SK-N-SH treated with all-trans-retinoic acid at 6 μM for 48 hours (cell line): Measurements from ENCODE around the gene NACAD.

Experiments used
- ARNTL ChIP-seq: fragments of 450-650 bp; formaldehyde crosslinking; IDR thresholded peaks from 2 replicates; pipeline ENCODE4 v1.5.0; 2020; ENCODE audit warnings: low read depth, mild to moderate bottlenecking, moderate library complexity, borderline replicate concordance
- CSDC2 ChIP-seq: fragments of 250-450 bp; sonication (Bioruptor Pico); IDR thresholded peaks from 2 replicates; pipeline ENCODE4 v1.5.0; 2020; ENCODE audit warnings: mild to moderate bottlenecking, moderate library complexity
- ESRRG ChIP-seq: fragments of 250-450 bp; sonication (Bioruptor Pico); IDR thresholded peaks from 2 replicates; pipeline ENCODE4 v1.6.1; 2021; ENCODE audit warnings: mild to moderate bottlenecking
- GLIS3 ChIP-seq: fragments of 250-450 bp; sonication (Bioruptor Pico); IDR thresholded peaks from 2 replicates; pipeline ENCODE4 v1.5.0; 2020; ENCODE audit warnings: mild to moderate bottlenecking, moderate library complexity
- ISL1 ChIP-seq: fragments of 250-450 bp; sonication (Bioruptor Pico); IDR thresholded peaks from 2 replicates; pipeline ENCODE4 v2.1.2; 2022; ENCODE audit warnings: mild to moderate bottlenecking, moderate library complexity
- PPARA ChIP-seq: fragments of 250-450 bp; sonication (Bioruptor Pico); IDR thresholded peaks from 2 replicates; pipeline ENCODE4 v1.5.0; 2020; ENCODE audit warnings: mild to moderate bottlenecking, borderline replicate concordance
- RARB ChIP-seq: fragments of 250-450 bp; sonication (Bioruptor Pico); IDR thresholded peaks from 2 replicates; pipeline ENCODE4 v1.8.0; 2021; ENCODE audit warnings: mild to moderate bottlenecking, moderate library complexity
- SNAI2 ChIP-seq: fragments of 250-450 bp; sonication (Bioruptor Pico); IDR thresholded peaks from 2 replicates; pipeline ENCODE4 v1.5.0; 2020; ENCODE audit warnings: mild to moderate bottlenecking, moderate library complexity
- ZFP3 ChIP-seq: fragments of 250-450 bp; sonication (Bioruptor Pico); IDR thresholded peaks from 2 replicates; pipeline ENCODE4 v1.5.0; 2020; ENCODE audit warnings: mild to moderate bottlenecking, moderate library complexity
- ZNF565 ChIP-seq: fragments of 450-650 bp; formaldehyde crosslinking; conservative IDR thresholded peaks from 2 replicates; pipeline ENCODE4 v1.5.0; 2020; ENCODE audit warnings: low read depth, mild to moderate bottlenecking, moderate library complexity
- ZNF70 ChIP-seq: fragments of 450-650 bp; formaldehyde crosslinking; IDR thresholded peaks from 2 replicates; pipeline ENCODE4 v1.5.0; 2020; ENCODE audit warnings: mild to moderate bottlenecking, moderate library complexity
- TF ChIP-seq, protein P1 (sequence below): fragments of 250-450 bp; sonication (Bioruptor Pico); IDR thresholded peaks from 2 replicates; pipeline ENCODE4 v1.5.1; 2020; ENCODE audit warnings: low read depth, mild to moderate bottlenecking, moderate library complexity
- TF ChIP-seq, protein P2 (sequence below): fragments of 250-450 bp; sonication (Bioruptor Pico); IDR thresholded peaks from 2 replicates; pipeline ENCODE4 v1.8.0; 2020; ENCODE audit warnings: mild to moderate bottlenecking, moderate library complexity, borderline replicate concordance
- TF ChIP-seq, protein P3 (sequence below): fragments of 250-450 bp; sonication (Bioruptor Pico); IDR thresholded peaks from 2 replicates; pipeline ENCODE4 v1.5.0; 2020; ENCODE audit warnings: mild to moderate bottlenecking, moderate library complexity

DNA sequence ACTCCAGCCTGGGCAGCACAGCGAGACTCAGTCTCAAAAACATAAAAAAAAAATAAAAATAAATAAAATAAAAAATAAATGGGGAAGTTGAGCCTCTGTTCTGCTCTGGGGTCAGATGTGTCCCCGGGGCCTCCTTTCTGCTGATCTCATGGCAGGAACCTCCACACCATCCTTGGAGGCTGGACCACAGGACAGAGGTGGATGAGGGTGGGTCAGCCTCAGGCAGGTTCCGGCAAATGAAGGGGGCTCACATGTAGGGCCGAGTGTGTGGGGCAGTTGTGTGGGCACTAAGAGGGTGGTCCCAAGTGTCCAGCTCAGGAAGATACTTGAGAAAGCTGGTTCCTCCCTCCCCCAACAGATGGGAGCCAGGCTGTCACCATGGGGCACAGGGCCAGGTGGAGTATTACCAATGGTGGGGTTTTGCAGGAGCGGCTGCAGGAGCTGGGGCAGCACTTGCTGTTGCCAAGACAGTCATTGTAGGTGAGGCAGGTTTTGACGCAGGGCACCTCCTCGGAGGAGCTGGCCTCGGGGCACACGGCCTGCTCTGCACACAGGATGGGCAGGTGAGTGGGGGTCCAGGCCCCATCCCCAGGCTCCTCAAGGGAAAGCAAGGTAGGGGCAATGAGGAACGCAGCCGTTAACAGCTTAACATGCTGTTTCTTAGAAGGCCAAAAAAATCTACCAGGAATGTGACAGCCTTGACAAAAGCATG, 36.6 kb upstream of the NACAD start:
- TF ChIP-seq, protein P1, sequence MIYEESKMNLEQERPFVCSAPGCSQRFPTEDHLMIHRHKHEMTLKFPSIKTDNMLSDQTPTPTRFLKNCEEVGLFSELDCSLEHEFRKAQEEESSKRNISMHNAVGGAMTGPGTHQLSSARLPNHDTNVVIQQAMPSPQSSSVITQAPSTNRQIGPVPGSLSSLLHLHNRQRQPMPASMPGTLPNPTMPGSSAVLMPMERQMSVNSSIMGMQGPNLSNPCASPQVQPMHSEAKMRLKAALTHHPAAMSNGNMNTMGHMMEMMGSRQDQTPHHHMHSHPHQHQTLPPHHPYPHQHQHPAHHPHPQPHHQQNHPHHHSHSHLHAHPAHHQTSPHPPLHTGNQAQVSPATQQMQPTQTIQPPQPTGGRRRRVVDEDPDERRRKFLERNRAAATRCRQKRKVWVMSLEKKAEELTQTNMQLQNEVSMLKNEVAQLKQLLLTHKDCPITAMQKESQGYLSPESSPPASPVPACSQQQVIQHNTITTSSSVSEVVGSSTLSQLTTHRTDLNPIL (CRISPR knock-in tag) = no peak
- TF ChIP-seq ZNF70 = no peak
- TF ChIP-seq, protein P2, sequence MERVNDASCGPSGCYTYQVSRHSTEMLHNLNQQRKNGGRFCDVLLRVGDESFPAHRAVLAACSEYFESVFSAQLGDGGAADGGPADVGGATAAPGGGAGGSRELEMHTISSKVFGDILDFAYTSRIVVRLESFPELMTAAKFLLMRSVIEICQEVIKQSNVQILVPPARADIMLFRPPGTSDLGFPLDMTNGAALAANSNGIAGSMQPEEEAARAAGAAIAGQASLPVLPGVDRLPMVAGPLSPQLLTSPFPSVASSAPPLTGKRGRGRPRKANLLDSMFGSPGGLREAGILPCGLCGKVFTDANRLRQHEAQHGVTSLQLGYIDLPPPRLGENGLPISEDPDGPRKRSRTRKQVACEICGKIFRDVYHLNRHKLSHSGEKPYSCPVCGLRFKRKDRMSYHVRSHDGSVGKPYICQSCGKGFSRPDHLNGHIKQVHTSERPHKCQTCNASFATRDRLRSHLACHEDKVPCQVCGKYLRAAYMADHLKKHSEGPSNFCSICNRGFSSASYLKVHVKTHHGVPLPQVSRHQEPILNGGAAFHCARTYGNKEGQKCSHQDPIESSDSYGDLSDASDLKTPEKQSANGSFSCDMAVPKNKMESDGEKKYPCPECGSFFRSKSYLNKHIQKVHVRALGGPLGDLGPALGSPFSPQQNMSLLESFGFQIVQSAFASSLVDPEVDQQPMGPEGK (CRISPR knock-in tag) = no peak
- TF ChIP-seq RARB (CRISPR knock-in tag) = no peak
- no peak for TF ChIP-seq ARNTL (CRISPR knock-in tag)
- no peak for TF ChIP-seq CSDC2
- no peak for TF ChIP-seq ZFP3 (CRISPR knock-in tag)
- TF ChIP-seq PPARA (CRISPR knock-in tag) = no peak
- no peak for TF ChIP-seq ESRRG
- no peak for TF ChIP-seq ZNF565 (CRISPR knock-in tag)
- no peak for TF ChIP-seq SNAI2
- TF ChIP-seq GLIS3 (CRISPR knock-in tag) = no peak
- TF ChIP-seq, protein P3, sequence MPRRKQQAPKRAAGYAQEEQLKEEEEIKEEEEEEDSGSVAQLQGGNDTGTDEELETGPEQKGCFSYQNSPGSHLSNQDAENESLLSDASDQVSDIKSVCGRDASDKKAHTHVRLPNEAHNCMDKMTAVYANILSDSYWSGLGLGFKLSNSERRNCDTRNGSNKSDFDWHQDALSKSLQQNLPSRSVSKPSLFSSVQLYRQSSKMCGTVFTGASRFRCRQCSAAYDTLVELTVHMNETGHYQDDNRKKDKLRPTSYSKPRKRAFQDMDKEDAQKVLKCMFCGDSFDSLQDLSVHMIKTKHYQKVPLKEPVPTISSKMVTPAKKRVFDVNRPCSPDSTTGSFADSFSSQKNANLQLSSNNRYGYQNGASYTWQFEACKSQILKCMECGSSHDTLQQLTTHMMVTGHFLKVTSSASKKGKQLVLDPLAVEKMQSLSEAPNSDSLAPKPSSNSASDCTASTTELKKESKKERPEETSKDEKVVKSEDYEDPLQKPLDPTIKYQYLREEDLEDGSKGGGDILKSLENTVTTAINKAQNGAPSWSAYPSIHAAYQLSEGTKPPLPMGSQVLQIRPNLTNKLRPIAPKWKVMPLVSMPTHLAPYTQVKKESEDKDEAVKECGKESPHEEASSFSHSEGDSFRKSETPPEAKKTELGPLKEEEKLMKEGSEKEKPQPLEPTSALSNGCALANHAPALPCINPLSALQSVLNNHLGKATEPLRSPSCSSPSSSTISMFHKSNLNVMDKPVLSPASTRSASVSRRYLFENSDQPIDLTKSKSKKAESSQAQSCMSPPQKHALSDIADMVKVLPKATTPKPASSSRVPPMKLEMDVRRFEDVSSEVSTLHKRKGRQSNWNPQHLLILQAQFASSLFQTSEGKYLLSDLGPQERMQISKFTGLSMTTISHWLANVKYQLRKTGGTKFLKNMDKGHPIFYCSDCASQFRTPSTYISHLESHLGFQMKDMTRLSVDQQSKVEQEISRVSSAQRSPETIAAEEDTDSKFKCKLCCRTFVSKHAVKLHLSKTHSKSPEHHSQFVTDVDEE (CRISPR knock-in tag) = no peak
- no peak for TF ChIP-seq ISL1 (CRISPR knock-in tag)
